Measurements from ENCODE around the gene RNMT.

Gene RNMT

GRCh38 chr18:13808294-13809042 lies 82.0 kb downstream of the RNMT start:
- Histone ChIP-seq H3F3A (ENCODE audit: insufficient read depth, low read length) (no peaks in the 10 kb centered on the region), H3K9me3 (replicated peaks; ENCODE audit: insufficient read depth, low read length) (no peaks in the 10 kb centered on the region), H3K9ac (ENCODE audit: low read length) (no peak overlapping the region), H2AFZ (ENCODE audit: low read length) (no peak overlapping the region), H3K4me2 (ENCODE audit: low read depth, low read length) (no peak overlapping the region), H3K27ac (ENCODE audit: low read length) (no peak overlapping the region), H4K20me1 (ENCODE audit: insufficient read depth, low read length) (no peaks in the 10 kb centered on the region), H3K4me3 (ENCODE audit: low read length) (no peak overlapping the region), H3K79me2 (ENCODE audit: low read length) (no peaks in the 10 kb centered on the region), H3K27me3 (replicated peaks; ENCODE audit: insufficient read depth, low read length) (no peaks in the 10 kb centered on the region), H3K4me1 (ENCODE audit: low read length) (0 out of 2 replicates have a peak, but pooled peaks cover 7% of the 10 kb centered on the region), H3K9me2 (replicated peaks; ENCODE audit: insufficient read depth, low read length) (no peaks in the 10 kb centered on the region), H3K36me3 (replicated peaks; ENCODE audit: insufficient read depth, low read length) (no peaks in the 10 kb centered on the region)
- no peak for DNase-seq
- TF ChIP-seq CTCF (IDR thresholded peaks at IDR 0.05; ENCODE audit: low read length) (no peak), EZH2phosphoT487 (IDR thresholded peaks at IDR 0.05; ENCODE audit: low read length) (no peak), EZH2 (optimal IDR thresholded peaks at IDR 0.05; ENCODE audit: low read depth, low read length) (no peak)

GRCh38 chr18:13809043-13809430 lies 82.6 kb downstream of the RNMT start:
- TF ChIP-seq EZH2 (optimal IDR thresholded peaks at IDR 0.05; ENCODE audit: low read depth, low read length): no peak
- no peak for TF ChIP-seq EZH2phosphoT487 (IDR thresholded peaks at IDR 0.05; ENCODE audit: low read length)
- no peak for TF ChIP-seq CTCF (IDR thresholded peaks at IDR 0.05; ENCODE audit: low read length)
- Histone ChIP-seq H4K20me1 (ENCODE audit: insufficient read depth, low read length) (no peaks in the 10 kb centered on the region), H3K4me3 (ENCODE audit: low read length) (no peak overlapping the region), H3K9me3 (replicated peaks; ENCODE audit: insufficient read depth, low read length) (no peaks in the 10 kb centered on the region), H3K27ac (ENCODE audit: low read length) (no peak overlapping the region), H3K79me2 (ENCODE audit: low read length) (no peaks in the 10 kb centered on the region), H2AFZ (ENCODE audit: low read length) (no peak overlapping the region), H3K27me3 (replicated peaks; ENCODE audit: insufficient read depth, low read length) (no peaks in the 10 kb centered on the region), H3K9ac (ENCODE audit: low read length) (no peak overlapping the region), H3K4me2 (ENCODE audit: low read depth, low read length) (no peak overlapping the region), H3K36me3 (replicated peaks; ENCODE audit: insufficient read depth, low read length) (no peaks in the 10 kb centered on the region), H3K9me2 (replicated peaks; ENCODE audit: insufficient read depth, low read length) (no peaks in the 10 kb centered on the region), H3F3A (ENCODE audit: insufficient read depth, low read length) (no peaks in the 10 kb centered on the region), H3K4me1 (ENCODE audit: low read length) (0 out of 2 replicates have a peak, but pooled peaks cover 7% of the 10 kb centered on the region)
- no peak for DNase-seq

- Histone ChIP-seq H3K4me1 (ENCODE audit: low read length) (0 out of 2 replicates have a peak, but pooled peaks cover under 1% of the 10 kb centered on the region), H3K79me2 (ENCODE audit: low read length) (no peaks in the 10 kb centered on the region), H3K36me3 (replicated peaks; ENCODE audit: insufficient read depth, low read length) (no peaks in the 10 kb centered on the region), H3K9me2 (replicated peaks; ENCODE audit: insufficient read depth, low read length) (no peaks in the 10 kb centered on the region), H3K9ac (ENCODE audit: low read length) (no peak overlapping the region), H2AFZ (ENCODE audit: low read length) (no peak overlapping the region), H3K9me3 (replicated peaks; ENCODE audit: insufficient read depth, low read length) (no peaks in the 10 kb centered on the region), H3K27ac (ENCODE audit: low read length) (no peak overlapping the region), H3K4me3 (ENCODE audit: low read length) (no peak overlapping the region), H3F3A (ENCODE audit: insufficient read depth, low read length) (no peaks in the 10 kb centered on the region), H3K27me3 (replicated peaks; ENCODE audit: insufficient read depth, low read length) (no peaks in the 10 kb centered on the region), H4K20me1 (ENCODE audit: insufficient read depth, low read length) (no peaks in the 10 kb centered on the region), H3K4me2 (ENCODE audit: low read depth, low read length) (no peak overlapping the region)
- TF ChIP-seq EZH2 (optimal IDR thresholded peaks at IDR 0.05; ENCODE audit: low read depth, low read length) (no peak), EZH2phosphoT487 (IDR thresholded peaks at IDR 0.05; ENCODE audit: low read length) (no peak), CTCF (IDR thresholded peaks at IDR 0.05; ENCODE audit: low read length) (no peak)
- no peak for DNase-seq
Observed at GRCh38 chr18:13809531-13810255, 83.2 kb downstream of the RNMT start.
